HG03060 (cell line): ENCODE results near the gene DUOXA2.
"Not testable (repeated sequence)": the region's sequence is repeated elsewhere in the genome, so short reads cannot be mapped to it uniquely, and the experiment has no call there.

Source experiments
- ATAC-seq: cut with Tn5 transposase; IDR thresholded peaks from one replicate; pipeline ENCODE4 v1.9.1; 2021; ENCODE audit warnings: low read depth, moderate number of reproducible peaks; ENCODE audit not compliant: unreplicated experiment

Gene DUOXA2

DNA sequence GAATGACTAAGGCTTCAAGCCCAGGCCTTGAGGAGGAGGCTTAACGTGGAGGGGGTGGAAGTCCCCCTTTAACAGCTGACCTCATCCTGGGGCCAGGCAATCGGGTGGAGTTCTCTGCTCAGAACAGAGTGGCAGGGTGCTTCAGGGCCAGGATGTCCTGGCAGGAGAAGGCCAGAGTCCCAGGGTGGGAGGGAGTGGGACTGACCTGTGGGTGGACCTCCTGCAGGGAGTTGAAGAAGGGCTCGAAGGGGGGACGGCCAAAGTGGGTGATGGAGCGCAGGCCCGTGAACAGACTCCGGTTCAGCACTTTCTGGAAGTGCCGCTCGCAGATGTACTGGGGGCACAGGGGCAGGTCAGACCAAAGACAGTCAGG lies 19.8 kb upstream of the DUOXA2 start:
- no peak for ATAC-seq

DNA sequence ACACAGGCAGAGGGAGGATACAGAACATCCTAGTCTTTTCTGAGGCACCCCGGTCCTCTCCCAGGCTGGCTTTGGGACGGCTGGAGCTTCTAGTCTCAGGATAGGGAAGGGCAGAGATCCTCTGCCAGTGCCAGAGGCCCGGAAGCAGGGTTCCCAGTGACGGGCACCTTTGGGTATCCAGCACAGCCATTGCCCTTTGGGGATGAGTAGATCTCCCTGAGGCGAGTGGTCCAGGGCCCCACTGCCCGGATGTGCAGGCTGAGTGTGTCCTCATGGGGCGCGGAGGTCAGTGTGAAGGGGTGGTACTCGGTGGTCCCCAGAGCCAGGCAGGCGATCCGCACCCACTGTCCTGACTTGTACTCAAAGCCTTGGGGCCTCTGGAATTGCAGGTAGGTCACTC lies 18.5 kb upstream of the DUOXA2 start:
- ATAC-seq = no peak

DNA sequence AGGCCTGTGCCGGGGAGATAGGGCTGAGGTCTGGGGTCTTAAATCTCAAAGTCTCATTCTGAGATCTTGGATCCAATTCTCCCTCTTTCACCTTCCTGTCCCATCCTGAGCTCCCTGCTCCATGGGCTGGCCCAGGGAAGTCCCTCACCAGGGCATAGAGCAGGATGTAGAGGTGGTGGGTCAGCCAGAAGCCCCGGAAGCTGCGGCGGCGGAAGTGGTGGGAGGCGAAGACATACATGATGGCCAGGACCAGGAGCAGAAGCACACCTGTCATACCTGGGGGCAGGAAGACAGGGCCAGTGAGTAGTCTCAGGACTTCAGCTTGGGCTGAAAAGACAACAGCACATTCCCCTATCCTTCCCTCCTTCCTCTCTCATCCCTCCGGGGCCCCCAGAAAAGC lies 16.7 kb upstream of the DUOXA2 start:
- no peak for ATAC-seq

DNA sequence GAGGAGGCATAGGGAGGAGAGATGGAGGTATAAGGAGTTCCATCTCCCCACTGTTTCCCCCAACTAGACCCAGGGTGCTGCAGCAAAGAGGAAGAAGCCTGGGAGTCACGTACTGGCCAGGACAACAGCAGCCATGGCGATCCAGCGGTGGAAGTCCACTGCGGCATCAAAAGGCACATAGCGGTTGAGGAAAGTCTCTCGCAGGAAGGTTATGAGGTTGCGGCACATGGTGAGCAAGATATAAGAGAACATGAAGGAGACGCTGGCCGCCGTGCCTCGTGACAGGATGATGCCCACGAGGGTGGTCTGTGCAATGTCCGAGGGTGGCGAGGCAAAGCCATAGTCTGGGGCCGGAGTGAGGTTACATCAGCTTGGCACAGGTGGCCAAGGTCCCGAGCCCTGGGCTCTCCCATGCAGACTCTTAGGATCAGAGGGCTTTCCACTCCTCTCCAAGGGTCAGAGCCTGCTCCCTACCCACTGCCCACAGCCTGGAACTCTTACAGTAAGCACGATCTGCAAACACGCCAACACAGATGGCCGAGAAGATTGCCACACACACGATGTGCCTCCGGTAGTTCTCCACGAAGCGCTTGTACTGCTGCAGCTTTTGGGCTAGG lies 14.5 kb upstream of the DUOXA2 start:
- ATAC-seq = no peak

DNA sequence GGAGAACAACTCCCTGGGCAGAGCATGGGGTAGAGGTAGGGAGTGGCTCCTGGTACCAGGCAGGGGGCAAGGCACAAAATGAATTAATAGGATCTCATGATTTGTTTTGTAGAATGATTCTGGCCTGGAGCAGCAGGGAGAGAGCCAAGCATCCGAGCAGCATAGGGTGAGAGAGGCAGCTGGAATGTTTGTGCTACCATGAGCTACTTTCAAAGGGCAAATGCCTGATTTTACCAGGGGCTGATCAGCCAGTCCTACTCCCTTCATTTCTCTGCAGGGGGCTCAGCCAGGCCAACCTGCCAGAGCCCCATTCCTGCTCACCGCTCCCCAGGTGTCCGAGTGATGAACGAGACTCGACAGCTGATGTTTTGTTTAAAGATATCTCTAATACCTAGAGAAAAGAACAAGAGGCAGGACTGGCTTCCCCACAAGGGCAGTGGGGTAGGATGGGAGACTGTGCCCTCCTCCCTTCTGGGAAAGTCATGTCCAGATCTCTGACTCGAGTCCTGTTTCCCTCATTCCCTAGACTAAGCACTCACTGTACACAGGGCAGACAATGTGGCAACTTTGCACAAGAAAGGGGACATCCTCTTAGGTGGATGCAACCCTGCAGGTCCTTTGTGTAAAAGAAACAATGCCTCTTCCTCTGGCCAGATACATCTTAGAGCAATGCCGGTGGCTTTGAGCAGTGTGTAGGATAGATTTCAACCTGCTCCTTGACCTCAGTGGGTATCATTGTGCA lies 13.1 kb upstream of the DUOXA2 start:
- ATAC-seq = no peak

DNA sequence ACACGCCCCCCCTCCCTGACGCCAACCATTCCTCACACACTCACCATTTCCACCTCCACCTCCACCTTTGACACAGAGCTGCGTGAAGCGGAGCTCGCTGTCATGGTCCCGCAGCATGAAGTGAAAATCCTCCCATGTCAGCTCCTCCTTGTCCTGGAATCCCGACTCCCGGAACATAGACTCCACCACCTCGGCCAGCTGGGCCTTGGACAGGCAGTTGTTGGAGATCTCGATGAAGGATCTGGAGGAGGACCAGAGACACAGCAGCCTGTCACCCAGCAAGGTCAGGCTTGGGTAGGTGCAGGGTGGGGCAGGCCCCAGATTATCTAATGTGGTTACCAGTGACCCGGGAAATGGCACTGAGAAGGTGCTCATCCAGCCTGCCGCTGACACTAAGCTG lies 12.4 kb upstream of the DUOXA2 start:
- no peak for ATAC-seq

DNA sequence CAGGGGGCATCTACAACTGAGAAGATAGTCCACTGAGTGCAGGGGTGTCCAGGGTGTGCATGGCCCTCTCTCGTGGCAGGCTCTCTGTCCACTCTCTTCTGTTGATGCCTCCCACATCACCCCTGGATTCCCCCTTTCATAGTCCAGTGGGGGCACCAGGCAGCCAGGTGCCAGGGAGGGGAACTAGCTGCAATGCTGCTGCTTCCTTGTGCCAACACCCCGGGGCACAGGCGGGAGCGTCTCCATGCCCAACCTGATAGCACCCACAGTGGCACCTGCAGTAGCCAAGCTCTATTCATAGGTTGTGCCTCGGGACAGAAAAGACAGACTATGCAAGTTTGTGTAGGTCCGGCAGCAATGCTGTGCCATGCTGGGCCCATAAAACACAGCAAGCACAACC lies 11.9 kb upstream of the DUOXA2 start:
- ATAC-seq = no peak

DNA sequence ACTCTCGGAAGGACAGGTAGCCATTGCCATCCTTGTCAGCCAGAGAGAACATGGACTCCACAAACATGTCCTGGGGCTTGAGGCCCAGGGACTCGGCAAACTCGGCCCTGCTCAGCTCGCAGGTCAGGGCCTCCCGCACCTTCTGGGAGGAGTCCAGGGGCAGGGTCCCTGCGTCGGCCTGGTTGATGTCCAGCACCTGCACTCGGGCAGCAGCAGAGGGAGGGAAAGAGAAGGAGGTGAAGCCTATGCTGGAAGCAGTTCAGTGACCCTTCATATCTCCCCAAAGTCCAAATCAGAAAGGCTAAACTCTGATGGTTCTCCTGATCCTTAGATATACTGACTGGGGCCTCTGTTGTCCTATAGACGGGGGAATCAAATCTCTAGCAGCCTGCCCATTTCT lies 10.0 kb upstream of the DUOXA2 start:
- ATAC-seq = not testable (repeated sequence)

DNA sequence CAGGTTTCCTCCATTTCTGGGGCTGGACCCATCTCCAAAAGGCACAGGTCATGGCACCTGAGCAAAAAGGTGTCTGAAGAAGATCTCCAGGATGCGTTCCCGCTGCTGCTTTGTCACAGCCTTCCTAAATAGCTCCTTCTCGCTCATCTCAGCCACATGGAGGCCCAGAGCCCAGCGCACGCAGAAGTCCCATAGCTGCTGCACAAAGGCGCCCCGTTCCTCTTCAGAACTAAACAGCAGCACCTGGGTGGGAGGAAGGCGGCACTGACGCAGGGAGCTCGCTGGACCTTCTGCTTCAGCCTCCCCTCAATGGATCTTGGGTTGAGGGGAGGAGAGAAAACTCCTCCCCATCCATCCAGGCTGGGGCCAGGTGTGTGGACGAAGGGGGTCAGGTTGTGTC lies 8.5 kb upstream of the DUOXA2 start:
- no peak for ATAC-seq

DNA sequence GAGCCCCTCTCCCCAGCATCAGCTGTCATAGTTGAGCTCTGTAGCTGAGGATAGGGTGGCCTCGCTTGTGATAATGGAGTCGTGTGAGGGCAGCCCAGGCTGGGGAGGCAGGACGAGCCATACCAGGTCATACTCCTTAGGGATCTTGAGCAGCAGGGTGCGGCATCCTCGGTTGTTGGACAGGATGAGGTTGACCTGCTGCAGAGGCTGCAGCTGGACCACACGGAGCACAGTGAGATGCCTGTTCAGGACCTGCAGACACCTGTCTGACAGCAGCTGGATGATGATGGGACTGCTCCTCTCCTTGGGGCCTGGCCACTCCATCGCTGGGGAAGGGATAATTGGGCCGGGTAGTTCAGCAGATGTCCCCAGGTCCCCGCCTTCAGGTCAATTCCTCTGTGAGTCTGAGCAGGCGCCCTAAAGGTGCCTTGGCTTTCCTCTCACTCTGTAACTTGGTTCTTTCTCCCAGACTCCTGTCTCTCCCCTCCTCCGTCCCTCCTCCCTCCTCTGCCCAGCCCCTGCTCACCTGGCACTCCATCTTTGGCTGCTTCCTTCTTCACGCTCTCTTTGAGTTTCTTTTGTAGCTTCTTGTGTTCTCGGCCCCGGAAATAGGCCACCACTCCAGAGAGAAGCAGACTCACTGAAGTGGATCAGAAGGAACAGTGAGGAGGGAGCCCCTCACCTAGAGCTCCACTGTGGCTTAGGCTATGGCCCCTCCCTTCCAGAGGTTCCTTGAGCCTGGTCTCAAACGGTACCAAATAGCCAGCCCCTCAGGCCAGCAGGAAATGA lies 7.9 kb upstream of the DUOXA2 start:
- no peak for ATAC-seq

DNA sequence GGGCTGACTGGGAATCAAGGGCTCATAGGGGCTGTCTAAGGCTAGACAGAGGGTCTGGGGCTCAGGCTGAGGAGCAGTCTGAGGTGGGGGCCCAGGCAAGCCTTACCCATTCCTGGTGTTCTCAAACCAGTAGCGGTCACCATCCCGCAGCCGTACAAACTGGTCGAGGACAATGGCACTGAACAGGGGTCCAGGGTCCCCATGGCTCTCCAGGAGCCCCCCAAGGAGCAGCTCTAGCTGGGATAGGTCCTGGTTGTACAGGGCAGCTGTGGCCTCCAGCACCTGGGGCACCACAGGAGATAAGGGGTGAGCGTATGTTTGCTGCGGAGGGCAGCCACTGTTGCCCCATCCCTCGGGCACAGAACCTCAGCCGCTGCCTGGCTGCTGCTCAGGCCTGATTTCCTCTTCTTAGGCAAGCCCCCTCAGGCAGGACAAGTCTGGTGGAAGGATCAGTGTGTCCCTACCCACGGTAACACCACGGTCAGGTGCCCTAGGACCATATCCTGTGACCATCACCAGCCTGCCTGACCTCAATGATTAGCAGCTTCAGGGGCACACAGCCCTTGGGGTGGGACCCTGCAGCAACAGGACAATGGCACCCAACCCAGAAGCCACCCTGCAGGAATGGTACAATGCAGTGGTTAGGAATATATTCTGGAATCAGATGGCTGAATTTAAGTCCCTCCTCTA lies 6.0 kb upstream of the DUOXA2 start:
- no peak for ATAC-seq

DNA sequence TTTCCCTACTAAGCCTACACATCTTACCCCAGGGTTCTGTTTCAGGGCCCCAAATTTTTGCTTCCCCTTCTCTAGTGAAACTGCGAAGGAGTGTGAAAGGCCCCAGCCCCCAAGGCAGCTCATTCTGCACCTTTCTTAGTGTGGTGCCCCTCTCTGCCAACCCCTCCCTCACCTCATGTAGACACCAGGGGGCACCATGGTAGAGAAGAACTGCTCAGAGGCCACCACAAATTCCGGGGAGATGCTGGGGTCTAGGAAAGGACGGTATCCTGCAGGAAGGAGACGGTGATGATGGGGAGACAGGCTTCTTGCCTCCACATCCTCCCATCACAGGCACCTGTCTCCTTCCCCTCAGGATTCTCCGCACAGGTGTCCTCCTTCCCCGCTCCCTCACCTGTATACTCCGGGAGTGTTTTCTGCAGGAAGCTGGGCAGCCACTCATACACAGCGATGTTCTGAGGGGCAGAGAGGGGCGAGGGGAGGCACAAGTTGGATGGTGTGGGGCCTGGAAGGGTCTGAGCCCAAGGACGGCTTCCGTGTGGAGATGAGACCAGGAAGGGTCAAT lies 3.8 kb upstream of the DUOXA2 start:
- no peak for ATAC-seq

DNA sequence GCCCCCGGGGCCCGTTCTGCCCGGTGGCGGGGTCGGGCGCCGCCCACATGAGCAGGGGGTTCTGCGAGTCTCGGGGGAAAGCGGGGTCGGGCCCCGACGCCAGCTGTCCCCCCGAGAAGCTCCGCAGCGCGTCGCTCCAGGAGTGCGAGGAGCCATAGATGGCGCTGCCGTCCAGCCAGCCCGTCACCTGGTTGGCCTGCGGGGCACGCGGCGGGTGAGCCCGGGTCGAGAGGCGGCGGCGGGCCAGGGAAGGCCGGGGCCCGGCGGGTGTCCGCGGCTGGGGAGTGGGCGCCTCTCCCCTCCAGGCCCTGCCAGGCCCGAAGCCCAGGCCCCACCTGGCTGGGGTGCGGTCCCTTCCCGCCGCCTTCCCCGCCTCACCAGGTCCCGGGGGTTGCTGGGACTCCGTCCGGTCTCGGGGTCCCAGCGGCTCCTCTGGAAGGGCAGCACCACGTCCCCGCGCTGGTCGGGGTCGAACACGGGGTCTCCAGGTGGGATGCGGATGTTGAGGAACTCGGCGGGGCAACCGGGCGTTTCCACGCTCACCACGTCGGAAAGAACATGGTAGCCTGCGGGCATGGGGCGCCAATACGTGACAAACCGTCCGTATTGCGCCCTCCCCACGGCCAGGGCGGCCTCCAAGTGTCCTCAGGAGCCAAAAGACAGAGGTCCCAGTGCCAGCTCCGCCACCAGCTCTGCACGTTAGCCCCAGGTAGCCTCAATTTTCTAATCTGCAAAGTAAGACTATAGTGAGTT lies 2.6 kb upstream of the DUOXA2 start:
- ATAC-seq = no peak

DNA sequence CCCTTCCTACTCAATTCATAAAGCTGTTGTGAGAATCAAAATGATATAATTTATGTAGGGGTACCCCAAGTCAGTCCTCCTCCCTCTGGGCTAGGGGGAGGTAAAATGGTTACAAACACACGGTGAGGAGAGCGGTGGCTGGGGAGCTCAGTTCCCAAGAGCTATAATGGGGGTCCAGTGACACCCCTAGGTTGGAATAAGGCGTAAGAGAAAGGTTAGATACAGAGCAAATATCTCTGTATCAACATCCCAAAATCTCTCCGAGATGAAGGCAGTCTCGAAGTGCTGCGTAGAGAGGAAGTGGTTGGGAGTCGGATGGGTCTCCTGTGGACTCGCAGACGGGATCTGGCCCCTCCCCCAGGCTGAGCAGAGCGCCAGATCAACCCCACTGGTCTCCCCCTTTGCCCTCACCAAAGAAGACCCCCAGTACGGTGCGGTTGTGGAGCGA lies 2.0 kb upstream of the DUOXA2 start:
- no peak for ATAC-seq

DNA sequence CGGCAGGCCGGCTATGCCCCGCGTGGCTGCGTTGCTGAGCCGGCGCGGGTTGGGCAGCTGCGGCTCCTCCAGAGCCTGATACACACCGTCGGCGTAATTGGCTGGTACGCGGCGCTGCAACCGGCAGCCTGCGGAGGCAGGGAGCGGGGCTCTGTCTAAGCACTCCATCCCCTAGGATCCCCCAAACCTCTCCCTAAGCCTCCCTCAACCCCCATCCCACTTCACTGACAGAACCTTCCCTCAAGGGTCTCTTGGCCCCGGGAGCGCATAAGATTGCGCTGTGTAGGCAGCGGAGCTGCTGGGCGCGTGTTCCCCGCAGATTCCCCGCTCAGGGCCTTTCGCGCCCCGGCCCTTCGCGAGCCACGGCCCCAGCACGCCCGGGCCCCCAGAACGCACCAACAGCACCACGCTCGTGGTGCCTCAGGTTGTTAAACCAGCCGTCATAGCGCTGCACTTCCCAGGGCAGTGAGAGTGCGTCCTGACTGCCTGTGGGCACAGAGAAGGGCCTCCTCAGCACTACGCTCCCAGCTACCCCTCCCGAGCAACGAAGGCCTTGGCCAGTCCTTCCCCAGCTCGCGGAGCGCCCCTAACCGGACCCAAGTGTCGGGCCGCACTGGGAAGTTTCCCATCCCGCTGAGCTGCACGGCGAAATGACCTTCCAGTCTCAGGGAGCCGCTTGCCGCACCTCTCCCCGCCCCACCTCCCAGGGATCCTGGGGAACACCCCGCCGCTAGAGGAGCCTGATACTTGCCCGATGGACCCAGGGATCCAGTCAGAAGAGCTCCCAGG lies 1.3 kb upstream of the DUOXA2 start:
- no peak for ATAC-seq

DNA sequence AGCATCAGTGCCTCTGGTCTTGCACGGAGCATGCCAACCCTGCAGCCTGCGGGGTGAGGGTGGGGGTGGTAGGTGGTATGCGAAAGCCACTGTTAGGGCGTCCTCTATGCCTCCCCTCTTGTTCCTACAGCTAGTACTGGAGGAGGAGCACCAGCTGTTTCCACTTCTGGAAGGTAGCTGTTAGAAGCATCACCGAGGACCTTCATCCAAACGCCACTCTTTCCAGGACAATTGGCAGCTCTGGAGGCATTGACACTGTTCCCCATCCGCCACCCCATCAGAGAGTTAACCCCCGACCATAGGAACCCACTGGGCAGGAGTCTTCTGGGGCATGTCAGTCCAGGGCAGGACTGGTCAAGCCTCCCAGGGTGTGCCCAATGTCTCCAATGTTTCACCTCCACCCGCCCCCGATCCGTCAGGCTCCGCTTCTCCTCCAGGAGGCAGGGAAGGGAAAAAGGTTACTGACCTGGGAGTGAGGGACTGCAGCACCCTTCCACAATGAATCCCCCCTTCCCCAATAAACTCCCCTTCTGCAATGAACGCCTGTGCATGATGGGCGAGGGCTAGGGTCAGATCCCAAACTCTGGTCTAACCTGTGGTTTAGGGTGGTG lies 641 bp upstream of the DUOXA2 start:
- ATAC-seq = no peak

DNA sequence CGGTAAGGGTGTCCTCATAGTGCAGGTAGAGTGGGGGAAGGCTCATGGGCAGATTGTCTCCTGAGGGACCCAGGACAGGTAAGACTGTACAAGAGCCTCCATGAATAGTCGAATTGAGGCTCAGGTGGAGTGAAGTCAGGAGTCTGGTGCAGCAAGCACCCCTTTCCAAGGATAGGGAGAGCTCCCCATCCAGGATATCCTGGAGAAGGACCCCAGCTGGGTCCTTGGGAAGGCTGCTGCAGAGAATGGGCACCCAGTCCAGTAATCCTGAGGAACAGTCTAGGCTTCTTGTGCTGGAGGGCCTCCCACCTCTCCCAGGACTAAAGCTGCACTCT lies 592 bp downstream of the DUOXA2 start:
- no peak for ATAC-seq

DNA sequence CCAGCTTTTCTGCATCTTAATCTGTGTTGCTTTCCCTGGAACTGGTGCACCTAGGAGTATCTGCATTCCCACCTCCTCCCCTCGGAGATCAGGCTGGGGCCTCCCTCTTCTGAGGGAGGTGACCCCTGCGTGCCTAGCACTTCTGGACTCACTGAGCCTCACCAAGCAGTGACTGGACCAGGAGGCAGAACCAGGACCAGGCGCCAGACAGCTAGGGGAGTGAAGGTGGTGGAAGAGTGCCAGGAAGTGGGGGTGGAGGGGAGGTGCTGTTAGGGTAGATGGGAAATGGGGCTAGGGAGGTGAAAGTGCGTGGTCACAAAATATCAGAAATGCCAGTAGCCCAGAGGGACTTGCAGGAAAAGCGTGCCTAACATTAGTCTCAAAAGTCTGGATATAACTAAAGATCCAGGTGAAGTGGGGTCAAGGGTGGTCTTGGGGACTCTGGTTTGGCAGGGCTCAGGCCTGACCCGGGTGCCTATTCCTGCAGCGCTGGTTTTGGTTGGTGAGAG lies 1.2 kb downstream of the DUOXA2 start:
- no peak for ATAC-seq

DNA sequence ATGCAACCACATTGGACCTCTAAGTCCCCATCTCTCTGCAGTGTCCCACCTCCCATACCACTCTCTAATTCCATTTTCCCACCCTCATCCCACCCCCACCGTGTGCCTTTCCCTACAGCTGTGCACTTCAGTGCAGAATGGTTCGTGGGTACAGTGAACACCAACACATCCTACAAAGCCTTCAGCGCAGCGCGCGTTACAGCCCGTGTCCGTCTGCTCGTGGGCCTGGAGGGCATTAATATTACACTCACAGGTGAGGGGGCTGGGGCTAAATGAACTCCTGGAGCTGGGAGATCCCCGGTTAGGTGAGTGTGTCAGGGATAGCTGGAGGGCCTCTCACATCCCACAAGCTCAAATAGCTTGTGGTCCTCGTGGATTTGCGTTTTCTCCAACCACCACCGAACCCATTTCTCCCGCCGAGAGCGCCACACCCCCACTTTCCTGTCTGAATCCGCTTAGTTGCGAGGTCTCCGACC lies 1.9 kb downstream of the DUOXA2 start:
- ATAC-seq = no peak
